ENCODE measurements around the gene UGT1A6.

DNA sequence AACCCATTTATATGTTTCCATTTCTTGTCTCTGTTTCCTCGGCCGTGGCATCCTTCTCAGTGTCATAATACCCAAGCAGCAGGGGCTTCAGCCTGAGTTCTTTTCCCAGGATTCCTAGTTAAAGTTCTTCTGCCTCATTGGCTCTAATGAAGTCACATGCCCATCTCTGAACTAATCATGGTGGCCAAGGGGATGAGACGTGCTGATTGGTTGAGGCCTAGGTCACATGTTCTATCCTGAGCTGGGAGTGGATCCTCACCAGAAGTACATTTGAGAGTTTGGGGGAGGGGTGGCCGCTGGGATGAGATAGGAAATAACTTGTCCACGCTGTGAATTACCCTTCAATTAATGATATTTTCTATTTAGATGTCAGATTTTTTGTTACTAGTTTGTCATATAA, 16.3 kb downstream of the UGT1A6 start:
- TF ChIP-seq GATA3 (IDR thresholded peaks at IDR 0.05; ENCODE audit: low read depth, low read length) = no peak
- TF ChIP-seq GATA2 (IDR thresholded peaks at IDR 0.05; ENCODE audit: low read depth, low read length) = no peak

All from SH-SY5Y (cell line).